Measurements from ENCODE around the gene FBF1. TPM values are rescaled to one million over a fixed set of nuclear protein-coding genes. Genes with fewer than 3 reads are reported as not detected.

FBF1 gene
- total RNA-seq, 1 experiment from 2014 or later = 8.3 TPM

DNA sequence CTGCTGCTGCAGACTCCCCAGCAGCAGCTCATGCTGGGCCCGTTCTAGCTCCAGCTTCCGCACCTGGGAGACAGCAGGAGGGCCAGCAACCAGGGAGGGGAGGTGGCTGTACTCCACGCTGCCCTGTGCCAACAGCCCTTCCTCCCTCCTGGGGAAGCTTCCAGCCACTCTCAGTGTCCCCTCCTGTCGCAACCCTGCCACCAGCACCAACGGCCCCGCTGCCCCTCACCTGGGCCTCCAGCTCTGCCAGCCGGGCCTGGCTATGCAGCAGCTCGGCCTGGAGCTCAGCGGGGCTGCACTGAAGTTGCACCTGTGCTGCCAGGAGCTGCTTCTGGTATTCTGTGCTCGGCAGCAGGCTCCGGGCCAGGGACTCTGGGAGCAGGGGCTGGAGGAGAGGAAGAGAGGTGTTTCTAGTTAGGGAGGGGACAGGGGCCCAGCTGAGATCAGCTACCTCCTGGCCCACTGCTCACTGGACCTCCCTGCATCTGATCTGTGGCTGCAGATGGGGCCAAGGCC, 20.7 kb downstream of the FBF1 start:
- H2AK5ac ChIP-seq (ENCODE audit: insufficient read length, low read length) = no peak overlapping the region
- no peaks in the 10 kb centered on the region for H3K9me3 Mint-ChIP-seq
- no peak overlapping the region for H2BK20ac ChIP-seq (ENCODE audit: low read depth, low read length, poor library complexity, severe bottlenecking)
- no peaks in the 10 kb centered on the region for H4K20me1 ChIP-seq (ENCODE audit: control insufficient read depth, insufficient read depth, insufficient read length)
- H3K23ac ChIP-seq (ENCODE audit: insufficient read length, low read depth, low read length) = no peak overlapping the region
- H2BK120ac ChIP-seq (ENCODE audit: low read depth, low read length, poor library complexity, severe bottlenecking) = no peak overlapping the region
- H3K27me3 ChIP-seq (ENCODE audit: insufficient read depth, low read length) = no peaks in the 10 kb centered on the region
- no peaks in the 10 kb centered on the region for H3K4me1 ChIP-seq (ENCODE audit: insufficient read depth, low read length)
- H3K4ac ChIP-seq (ENCODE audit: low read depth, low read length) = no peak overlapping the region
- no peak overlapping the region for H3K56ac ChIP-seq (ENCODE audit: insufficient read length, low read depth, low read length)
- no peaks in the 10 kb centered on the region for H3K9me3 ChIP-seq (ENCODE audit: control insufficient read depth, low read depth, low read length)
- H3K9ac ChIP-seq (ENCODE audit: extremely low read depth, insufficient read length, low read length) = no peak overlapping the region
- H3K4me3 Mint-ChIP-seq = no peak overlapping the region
- peak overlapping the region in 1 of 3 experiments; percentile 65; a peak in 1 of 7 replicates for H3K27ac Mint-ChIP-seq
- no peaks in the 10 kb centered on the region for H3K4me1 Mint-ChIP-seq
- no peaks in the 10 kb centered on the region for H3K23me2 ChIP-seq (ENCODE audit: insufficient read length, low read depth, low read length, poor library complexity, severe bottlenecking)
- no peak overlapping the region for H3T11ph ChIP-seq (ENCODE audit: low read length)
- no peak overlapping the region for H2AFZ ChIP-seq (ENCODE audit: low read length)
- H2BK5ac ChIP-seq (ENCODE audit: insufficient read length, low read length) = no peak overlapping the region
- H3K79me1 ChIP-seq (ENCODE audit: insufficient read depth, low read depth, low read length, poor library complexity, severe bottlenecking) = no peaks in the 10 kb centered on the region
- H3K36me3 Mint-ChIP-seq (ENCODE audit: insufficient read depth in 1 of 3, low read depth in 3 of 3) = peaks cover 2 to 24% (median 4%) of the 10 kb centered on the region in 3 experiments; a peak in 6 of 7 replicates
- no peak overlapping the region for H3K27ac ChIP-seq (ENCODE audit: insufficient read length, low read depth, low read length)
- no peak overlapping the region for H4K91ac ChIP-seq (ENCODE audit: insufficient read length, low read depth, low read length)
- no peak overlapping the region for H2BK12ac ChIP-seq (ENCODE audit: insufficient read length, low read depth, low read length)
- no peak overlapping the region for H4K5ac ChIP-seq (ENCODE audit: insufficient read length, low read depth, low read length)
- H3K27me3 Mint-ChIP-seq (ENCODE audit: low read depth) = no peaks in the 10 kb centered on the region
- no peak for DNase-seq
- H3K18ac ChIP-seq (ENCODE audit: insufficient read length, low read depth, low read length) = no peak overlapping the region
- TF ChIP-seq, protein P1, sequence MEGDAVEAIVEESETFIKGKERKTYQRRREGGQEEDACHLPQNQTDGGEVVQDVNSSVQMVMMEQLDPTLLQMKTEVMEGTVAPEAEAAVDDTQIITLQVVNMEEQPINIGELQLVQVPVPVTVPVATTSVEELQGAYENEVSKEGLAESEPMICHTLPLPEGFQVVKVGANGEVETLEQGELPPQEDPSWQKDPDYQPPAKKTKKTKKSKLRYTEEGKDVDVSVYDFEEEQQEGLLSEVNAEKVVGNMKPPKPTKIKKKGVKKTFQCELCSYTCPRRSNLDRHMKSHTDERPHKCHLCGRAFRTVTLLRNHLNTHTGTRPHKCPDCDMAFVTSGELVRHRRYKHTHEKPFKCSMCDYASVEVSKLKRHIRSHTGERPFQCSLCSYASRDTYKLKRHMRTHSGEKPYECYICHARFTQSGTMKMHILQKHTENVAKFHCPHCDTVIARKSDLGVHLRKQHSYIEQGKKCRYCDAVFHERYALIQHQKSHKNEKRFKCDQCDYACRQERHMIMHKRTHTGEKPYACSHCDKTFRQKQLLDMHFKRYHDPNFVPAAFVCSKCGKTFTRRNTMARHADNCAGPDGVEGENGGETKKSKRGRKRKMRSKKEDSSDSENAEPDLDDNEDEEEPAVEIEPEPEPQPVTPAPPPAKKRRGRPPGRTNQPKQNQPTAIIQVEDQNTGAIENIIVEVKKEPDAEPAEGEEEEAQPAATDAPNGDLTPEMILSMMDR (conservative IDR thresholded peaks at IDR 0.05) = no peak
- no peaks in the 10 kb centered on the region for H3K79me2 ChIP-seq (ENCODE audit: insufficient read depth, low read length)
- WGBS (ENCODE audit: extremely low coverage, insufficient read length, low lambda C conversion rate) = no CpG with 5 or more reads among the region's 11 CpGs
- H3K4me2 ChIP-seq (ENCODE audit: insufficient read depth, insufficient read length, low read length) = no peak overlapping the region
- no peak overlapping the region for H2BK15ac ChIP-seq (ENCODE audit: low read depth, low read length)
- H3K14ac ChIP-seq (ENCODE audit: insufficient read depth, low read length) = no peak overlapping the region; the same call in 1 of the 2 replicates
- H4K8ac ChIP-seq (replicated peaks; ENCODE audit: insufficient read length, low read depth, low read length) = no peak overlapping the region

Measured in H9 (cell line).